Common myeloid progenitor, CD34-positive (primary cell): Measurements from ENCODE around the gene PTPRG.

Source experiments
- CTCF ChIA-PET: fragments of 350-600 bp; sonication (Branson Sonifier 250); formaldehyde crosslinking; loops from one replicate; lab custom pipeline; 2021; ENCODE audit warnings: antibody characterized with exemption; lab: Charles Lee
- POLR2A ChIA-PET: fragments of 350-600 bp; sonication (Branson Sonifier 250); formaldehyde crosslinking; loops from one replicate; lab custom pipeline; 2021; ENCODE audit warnings: antibody characterized with exemption; lab: Charles Lee
- DNase-seq, 3 donors: peaks; one replicate each; pipeline versions ENCODE4 v3.0.0 to v3.0.0-alpha.2; 2013
- H3K27ac ChIP-seq, 2 experiments: 1 replicate in 1 of 2; 2 replicates in 1 of 2; pipeline ENCODE4 v1.7.0; 2013; ENCODE audit warnings: inconsistent platforms in 2 of 2, low read length in 2 of 2, mild to moderate bottlenecking in 2 of 2, low read depth in 1 of 2, moderate library complexity in 1 of 2; ENCODE audit not compliant: severe bottlenecking in 2 of 2, insufficient read depth in 1 of 2, poor library complexity in 1 of 2
- H3K27me3 ChIP-seq, 5 experiments: replicated peaks in 2 of 5; 1 replicate in 3 of 5; 2 replicates in 2 of 5; pipeline versions ENCODE4 v1.6.1 to v1.7.0; 2013; ENCODE audit warnings: low read length in 4 of 5, mild to moderate bottlenecking in 2 of 5, moderate library complexity in 2 of 5, inconsistent platforms in 1 of 5; ENCODE audit not compliant: insufficient read depth in 5 of 5, control insufficient read depth in 4 of 5
- H3K36me3 ChIP-seq, 4 experiments: 1 replicate in 2 of 4; 2 replicates in 2 of 4; pipeline versions ENCODE4 v1.6.1 to v1.7.0; 2013; ENCODE audit warnings: low read length in 3 of 4, control low read depth in 1 of 4, mild to moderate bottlenecking in 1 of 4; ENCODE audit not compliant: control insufficient read depth in 4 of 4, insufficient read depth in 4 of 4
- H3K4me1 ChIP-seq, 4 experiments: 1 replicate in 3 of 4; 2 replicates in 1 of 4; pipeline versions ENCODE4 v1.6.1 to v1.7.1; 2013; ENCODE audit warnings: low read length in 3 of 4, mild to moderate bottlenecking in 3 of 4, control low read depth in 1 of 4, inconsistent platforms in 1 of 4, moderate library complexity in 1 of 4; ENCODE audit not compliant: control insufficient read depth in 4 of 4, insufficient read depth in 4 of 4; ENCODE audit errors: control extremely low read depth in 1 of 4
- H3K4me3 ChIP-seq, 7 experiments: 1 replicate in 4 of 7; 2 replicates in 3 of 7; pipeline versions ENCODE4 v1.5.1 to v1.7.0; 2013; ENCODE audit warnings: mild to moderate bottlenecking in 7 of 7, low read length in 6 of 7, moderate library complexity in 6 of 7, inconsistent platforms in 2 of 7, low read depth in 2 of 7, control low read depth in 1 of 7; ENCODE audit not compliant: insufficient read depth in 4 of 7, control insufficient read depth in 1 of 7; ENCODE audit errors: extremely low read depth in 1 of 7
- H3K9me3 ChIP-seq, 5 experiments: 1 replicate in 4 of 5; 2 replicates in 1 of 5; pipeline versions ENCODE4 v1.6.1 to v1.7.1; 2013; ENCODE audit warnings: low read length in 4 of 5, mild to moderate bottlenecking in 2 of 5, inconsistent platforms in 1 of 5, low read depth in 1 of 5, moderate library complexity in 1 of 5; ENCODE audit not compliant: control insufficient read depth in 4 of 5, insufficient read depth in 2 of 5; ENCODE audit errors: control extremely low read depth in 1 of 5
- WGBS: methylation state at CpG from one replicate; pipeline ENCODE4 v1.1.5; 2013; ENCODE audit not compliant: insufficient coverage; 5-methylcytosine and 5-hydroxymethylcytosine counted together

Gene PTPRG

DNA sequence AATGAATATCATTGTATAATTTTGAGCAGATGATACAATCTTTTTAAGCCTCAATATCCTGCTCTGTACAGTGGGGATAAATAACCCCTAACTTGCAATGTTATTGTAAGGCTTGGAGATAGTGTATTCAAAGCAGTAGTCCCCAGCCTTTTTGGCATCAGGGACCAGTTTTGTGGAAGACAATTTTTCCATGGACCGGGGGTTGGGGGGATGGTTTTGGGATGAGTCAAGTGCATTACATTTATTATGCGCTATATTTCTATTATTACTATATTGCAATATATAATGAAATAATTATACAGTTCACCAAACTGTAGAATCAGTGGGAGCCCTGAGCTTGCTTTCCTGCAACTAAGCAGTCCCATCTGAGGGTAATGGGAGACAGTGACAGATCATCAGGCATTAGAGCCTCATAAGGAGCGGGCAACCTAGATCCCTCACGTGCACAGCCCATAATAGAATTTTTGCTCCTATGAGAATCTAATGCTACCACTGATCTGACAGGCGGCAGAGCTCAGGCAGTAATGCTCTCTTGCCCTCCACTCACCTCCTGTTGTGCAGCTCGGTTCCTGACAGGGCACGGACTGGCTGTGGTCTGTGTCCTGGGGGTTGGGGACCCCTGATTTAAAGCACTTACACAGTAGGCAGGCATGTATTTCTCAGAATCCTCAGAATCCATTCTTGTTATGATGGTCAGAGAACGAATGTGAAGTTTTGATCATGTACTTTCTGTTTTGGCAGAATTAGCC lies 102.2 kb downstream of the PTPRG start:
- 93% methylated on average over 6 of the region's 8 CpGs for WGBS
- ChIA-PET CTCF (no interaction called here), POLR2A (no interaction called here)
- Histone ChIP-seq H3K4me3 (no peak overlapping the region), H3K4me1 (no peaks in the 10 kb centered on the region), H3K27me3 (peaks cover 0 to 3% (median 0%) of the 10 kb centered on the region in 5 experiments), H3K36me3 (no peaks in the 10 kb centered on the region), H3K27ac (no peak overlapping the region), H3K9me3 (peaks cover 0 to 1% (median 0%) of the 10 kb centered on the region in 5 experiments)
- DNase-seq = no peak

DNA sequence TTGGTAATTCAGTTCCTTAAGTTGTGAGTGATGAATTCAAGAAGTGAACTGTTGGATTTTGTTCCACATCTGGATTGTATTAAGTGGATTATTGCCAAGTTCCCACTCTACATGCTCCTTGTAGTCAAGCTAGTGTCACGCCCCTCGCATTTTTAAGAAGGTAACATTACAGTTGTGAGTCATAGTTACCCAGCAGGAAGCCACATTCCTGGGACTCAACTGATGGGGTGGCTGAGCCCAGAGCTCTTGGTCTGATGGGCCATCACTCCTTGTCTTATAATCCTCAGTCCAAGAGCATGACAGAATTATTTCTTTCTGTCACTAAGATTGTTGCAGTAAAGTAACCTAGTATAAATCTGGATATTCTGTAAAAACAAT lies 102.7 kb downstream of the PTPRG start:
- 83% methylated on average over 2 of the region's 2 CpGs for WGBS
- no peak for DNase-seq
- H3K27ac ChIP-seq = no peak overlapping the region
- no peaks in the 10 kb centered on the region for H3K27me3 ChIP-seq
- no peaks in the 10 kb centered on the region for H3K4me1 ChIP-seq
- H3K36me3 ChIP-seq = no peaks in the 10 kb centered on the region
- ChIA-PET CTCF (no interaction called here), POLR2A (no interaction called here)
- H3K9me3 ChIP-seq = peaks cover 0 to 1% (median 0%) of the 10 kb centered on the region in 5 experiments
- no peak overlapping the region for H3K4me3 ChIP-seq

- ChIA-PET CTCF (no interaction called here), POLR2A (interaction anchor here (0.6 kb wide), 1 partner anchor 1682 kb away, joined by 5 read pairs; no protein-coding TSS in a partner anchor)
- DNase-seq = no peak
- H3K4me3 ChIP-seq = no peak overlapping the region
- H3K4me1 ChIP-seq = no peaks in the 10 kb centered on the region
- H3K36me3 ChIP-seq = no peaks in the 10 kb centered on the region
- no peak overlapping the region for H3K27ac ChIP-seq
- WGBS = 83% methylated on average over 1 of the region's 3 CpGs
- peaks cover 0 to 1% (median 0%) of the 10 kb centered on the region in 5 experiments for H3K9me3 ChIP-seq
- no peaks in the 10 kb centered on the region for H3K27me3 ChIP-seq
Observed at GRCh38 chr3:61665121-61665520, 103.8 kb downstream of the PTPRG start.

GRCh38 chr3:61665987-61666386 lies 104.6 kb downstream of the PTPRG start:
- no peak overlapping the region for H3K27ac ChIP-seq
- no peak for DNase-seq
- ChIA-PET POLR2A (interaction anchor here (0.6 kb wide), 1 partner anchor 1683 kb away, joined by 5 read pairs; no protein-coding TSS in a partner anchor), CTCF (no interaction called here)
- H3K4me3 ChIP-seq = no peak overlapping the region
- H3K27me3 ChIP-seq = no peaks in the 10 kb centered on the region
- H3K9me3 ChIP-seq = peaks cover 0 to 1% (median 0%) of the 10 kb centered on the region in 5 experiments
- H3K36me3 ChIP-seq = no peaks in the 10 kb centered on the region
- 86% methylated on average over 2 of the region's 5 CpGs for WGBS
- H3K4me1 ChIP-seq = no peaks in the 10 kb centered on the region

- Histone ChIP-seq H3K27ac (no peak overlapping the region), H3K4me3 (no peak overlapping the region), H3K9me3 (peaks cover 0 to 1% (median 0%) of the 10 kb centered on the region in 5 experiments), H3K36me3 (no peaks in the 10 kb centered on the region), H3K27me3 (no peaks in the 10 kb centered on the region), H3K4me1 (no peaks in the 10 kb centered on the region)
- no peak for DNase-seq
- ChIA-PET POLR2A (no interaction called here), CTCF (no interaction called here)
- 60% methylated on average over 2 of the region's 6 CpGs for WGBS
Observed at GRCh38 chr3:61666615-61667330, 105.4 kb downstream of the PTPRG start.

GRCh38 chr3:61667383-61667782 lies 106.0 kb downstream of the PTPRG start:
- POLR2A ChIA-PET = no interaction called here

GRCh38 chr3:61667814-61668213 lies 106.4 kb downstream of the PTPRG start:
- H3K4me3 ChIP-seq = no peak overlapping the region
- no peaks in the 10 kb centered on the region for H3K4me1 ChIP-seq
- peaks cover 0 to 2% (median 0%) of the 10 kb centered on the region in 5 experiments for H3K9me3 ChIP-seq
- no peaks in the 10 kb centered on the region for H3K27me3 ChIP-seq
- DNase-seq = no peak
- H3K36me3 ChIP-seq = no peaks in the 10 kb centered on the region
- H3K27ac ChIP-seq = no peak overlapping the region
- ChIA-PET CTCF (no interaction called here), POLR2A (no interaction called here)

More at GRCh38 chr3:61667383-61667782, 106.0 kb downstream of the PTPRG start:
- Histone ChIP-seq H3K27me3 (no peaks in the 10 kb centered on the region), H3K4me3 (no peak overlapping the region), H3K27ac (no peak overlapping the region), H3K4me1 (no peaks in the 10 kb centered on the region), H3K36me3 (no peaks in the 10 kb centered on the region), H3K9me3 (no peaks in the 10 kb centered on the region)
- DNase-seq = no peak
- WGBS = 97% methylated on average over 4 of the region's 6 CpGs
- CTCF ChIA-PET = no interaction called here
